Measurements from ENCODE around the gene DPY19L3.

GRCh38 chr19:32418155-32418554 lies 12.6 kb downstream of the DPY19L3 start:
- TF ChIP-seq, protein P1, sequence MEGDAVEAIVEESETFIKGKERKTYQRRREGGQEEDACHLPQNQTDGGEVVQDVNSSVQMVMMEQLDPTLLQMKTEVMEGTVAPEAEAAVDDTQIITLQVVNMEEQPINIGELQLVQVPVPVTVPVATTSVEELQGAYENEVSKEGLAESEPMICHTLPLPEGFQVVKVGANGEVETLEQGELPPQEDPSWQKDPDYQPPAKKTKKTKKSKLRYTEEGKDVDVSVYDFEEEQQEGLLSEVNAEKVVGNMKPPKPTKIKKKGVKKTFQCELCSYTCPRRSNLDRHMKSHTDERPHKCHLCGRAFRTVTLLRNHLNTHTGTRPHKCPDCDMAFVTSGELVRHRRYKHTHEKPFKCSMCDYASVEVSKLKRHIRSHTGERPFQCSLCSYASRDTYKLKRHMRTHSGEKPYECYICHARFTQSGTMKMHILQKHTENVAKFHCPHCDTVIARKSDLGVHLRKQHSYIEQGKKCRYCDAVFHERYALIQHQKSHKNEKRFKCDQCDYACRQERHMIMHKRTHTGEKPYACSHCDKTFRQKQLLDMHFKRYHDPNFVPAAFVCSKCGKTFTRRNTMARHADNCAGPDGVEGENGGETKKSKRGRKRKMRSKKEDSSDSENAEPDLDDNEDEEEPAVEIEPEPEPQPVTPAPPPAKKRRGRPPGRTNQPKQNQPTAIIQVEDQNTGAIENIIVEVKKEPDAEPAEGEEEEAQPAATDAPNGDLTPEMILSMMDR (IDR thresholded peaks at IDR 0.05; ENCODE audit: poor library complexity), result no peak
- no peak for TF ChIP-seq EZH2phosphoT487 (IDR thresholded peaks at IDR 0.05; ENCODE audit: low read depth, severe bottlenecking, unreplicated experiment)
